ENCODE results near the gene MAPT.

Gene MAPT

GRCh38 chr17:45863857-45864654, 30.3 kb upstream of the MAPT start:
- H3K27me3 ChIP-seq (ENCODE audit: control insufficient read depth, low read length), result peaks cover 17% of the 10 kb centered on the region
- no peaks in the 10 kb centered on the region for H3K36me3 ChIP-seq (ENCODE audit: control insufficient read depth, low read length)
- no peaks in the 10 kb centered on the region for H3K9me3 ChIP-seq (ENCODE audit: control insufficient read depth, insufficient read depth, low read length)
- H3K4me2 ChIP-seq (ENCODE audit: low read length), result no peak overlapping the region
- H3K9me2 ChIP-seq (replicated peaks; ENCODE audit: control insufficient read depth, low read length), result no peaks in the 10 kb centered on the region
- H4K20me1 ChIP-seq (ENCODE audit: control insufficient read depth, insufficient read depth, low read depth, low read length), result no peaks in the 10 kb centered on the region
- no peak overlapping the region for H3K27ac ChIP-seq (ENCODE audit: low read depth, low read length)
- no peaks in the 10 kb centered on the region for H3K4me1 ChIP-seq (ENCODE audit: control insufficient read depth, low read length)
- no peaks in the 10 kb centered on the region for H3F3A ChIP-seq (ENCODE audit: control insufficient read depth, insufficient read depth)
- H3K4me3 ChIP-seq (ENCODE audit: low read length), result no peak overlapping the region
- H3K79me2 ChIP-seq (ENCODE audit: control insufficient read depth, low read length), result no peaks in the 10 kb centered on the region
- TF ChIP-seq CTCF (IDR thresholded peaks at IDR 0.05; ENCODE audit: low read depth, low read length, poor library complexity, severe bottlenecking) (no peak), EZH2phosphoT487 (IDR thresholded peaks at IDR 0.05; ENCODE audit: borderline replicate concordance, low read length) (no peak)

DNA sequence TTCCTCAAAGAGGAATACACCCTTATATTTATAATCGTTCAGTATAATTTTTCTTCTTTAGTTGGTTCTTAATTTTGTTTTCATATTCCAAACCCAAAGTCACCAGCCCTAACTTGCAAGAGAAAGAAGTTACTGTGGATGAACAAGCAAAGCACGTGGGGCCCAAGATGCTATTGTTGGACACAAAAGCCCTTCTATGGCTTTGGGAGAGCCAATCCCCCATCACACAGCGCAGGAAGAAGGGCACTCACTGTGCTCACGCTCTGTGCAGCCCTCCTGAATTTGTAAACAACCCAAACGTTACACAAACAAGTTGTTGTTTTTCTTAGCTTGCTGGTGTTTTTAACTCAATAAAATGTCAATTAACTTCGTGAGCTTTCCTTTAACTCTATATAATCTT, 27.2 kb upstream of the MAPT start:
- Histone ChIP-seq H3K4me1 (ENCODE audit: control insufficient read depth, low read length) (no peaks in the 10 kb centered on the region), H3K27me3 (ENCODE audit: control insufficient read depth, low read length) (peaks cover 17% of the 10 kb centered on the region), H3K4me2 (ENCODE audit: low read length) (no peak overlapping the region), H3K79me2 (ENCODE audit: control insufficient read depth, low read length) (no peaks in the 10 kb centered on the region), H3K36me3 (ENCODE audit: control insufficient read depth, low read length) (no peaks in the 10 kb centered on the region), H4K20me1 (ENCODE audit: control insufficient read depth, insufficient read depth, low read depth, low read length) (no peaks in the 10 kb centered on the region), H3F3A (ENCODE audit: control insufficient read depth, insufficient read depth) (no peaks in the 10 kb centered on the region), H3K27ac (ENCODE audit: low read depth, low read length) (no peak overlapping the region), H3K4me3 (ENCODE audit: low read length) (no peak overlapping the region), H3K9me2 (replicated peaks; ENCODE audit: control insufficient read depth, low read length) (no peaks in the 10 kb centered on the region), H3K9me3 (ENCODE audit: control insufficient read depth, insufficient read depth, low read length) (no peaks in the 10 kb centered on the region)
- TF ChIP-seq CTCF (IDR thresholded peaks at IDR 0.05; ENCODE audit: low read depth, low read length, poor library complexity, severe bottlenecking) (no peak), EZH2phosphoT487 (IDR thresholded peaks at IDR 0.05; ENCODE audit: borderline replicate concordance, low read length) (no peak)

DNA sequence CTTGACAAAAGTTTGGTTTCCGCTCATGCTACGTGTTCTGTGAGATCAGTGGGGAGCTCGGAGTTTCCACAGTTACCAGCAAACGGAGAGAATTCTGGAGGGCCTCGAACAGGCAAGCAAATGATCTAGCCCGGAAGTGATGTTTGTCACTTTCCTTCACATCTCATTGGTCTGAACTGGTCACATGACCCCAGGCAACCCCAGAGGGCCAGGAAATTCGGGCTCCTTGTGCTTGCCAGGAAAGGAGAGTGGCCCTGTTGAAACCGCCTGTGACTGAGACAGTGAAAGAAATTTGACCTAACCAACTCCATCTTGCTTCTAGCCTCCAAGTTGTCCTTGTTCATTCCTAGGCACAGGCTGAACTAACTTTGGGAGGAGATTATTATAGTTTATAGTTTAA, 26.7 kb upstream of the MAPT start:
- no peaks in the 10 kb centered on the region for H3K79me2 ChIP-seq (ENCODE audit: control insufficient read depth, low read length)
- no peaks in the 10 kb centered on the region for H3K36me3 ChIP-seq (ENCODE audit: control insufficient read depth, low read length)
- no peaks in the 10 kb centered on the region for H4K20me1 ChIP-seq (ENCODE audit: control insufficient read depth, insufficient read depth, low read depth, low read length)
- no peak for TF ChIP-seq EZH2phosphoT487 (IDR thresholded peaks at IDR 0.05; ENCODE audit: borderline replicate concordance, low read length)
- no peak for TF ChIP-seq CTCF (IDR thresholded peaks at IDR 0.05; ENCODE audit: low read depth, low read length, poor library complexity, severe bottlenecking)
- H3K27me3 ChIP-seq (ENCODE audit: control insufficient read depth, low read length), result peaks cover 17% of the 10 kb centered on the region
- no peaks in the 10 kb centered on the region for H3K4me1 ChIP-seq (ENCODE audit: control insufficient read depth, low read length)
- H3F3A ChIP-seq (ENCODE audit: control insufficient read depth, insufficient read depth), result no peaks in the 10 kb centered on the region
- no peak overlapping the region for H3K4me3 ChIP-seq (ENCODE audit: low read length)
- no peak overlapping the region for H3K4me2 ChIP-seq (ENCODE audit: low read length)
- H3K9me2 ChIP-seq (replicated peaks; ENCODE audit: control insufficient read depth, low read length), result no peaks in the 10 kb centered on the region
- H3K9me3 ChIP-seq (ENCODE audit: control insufficient read depth, insufficient read depth, low read length), result no peaks in the 10 kb centered on the region
- no peak overlapping the region for H3K27ac ChIP-seq (ENCODE audit: low read depth, low read length)
